Measurements from ENCODE around the gene NUCB2.
A peak's percentile ranks its signal among the peaks of the same experiment; 100 is the strongest.

NUCB2 gene

DNA sequence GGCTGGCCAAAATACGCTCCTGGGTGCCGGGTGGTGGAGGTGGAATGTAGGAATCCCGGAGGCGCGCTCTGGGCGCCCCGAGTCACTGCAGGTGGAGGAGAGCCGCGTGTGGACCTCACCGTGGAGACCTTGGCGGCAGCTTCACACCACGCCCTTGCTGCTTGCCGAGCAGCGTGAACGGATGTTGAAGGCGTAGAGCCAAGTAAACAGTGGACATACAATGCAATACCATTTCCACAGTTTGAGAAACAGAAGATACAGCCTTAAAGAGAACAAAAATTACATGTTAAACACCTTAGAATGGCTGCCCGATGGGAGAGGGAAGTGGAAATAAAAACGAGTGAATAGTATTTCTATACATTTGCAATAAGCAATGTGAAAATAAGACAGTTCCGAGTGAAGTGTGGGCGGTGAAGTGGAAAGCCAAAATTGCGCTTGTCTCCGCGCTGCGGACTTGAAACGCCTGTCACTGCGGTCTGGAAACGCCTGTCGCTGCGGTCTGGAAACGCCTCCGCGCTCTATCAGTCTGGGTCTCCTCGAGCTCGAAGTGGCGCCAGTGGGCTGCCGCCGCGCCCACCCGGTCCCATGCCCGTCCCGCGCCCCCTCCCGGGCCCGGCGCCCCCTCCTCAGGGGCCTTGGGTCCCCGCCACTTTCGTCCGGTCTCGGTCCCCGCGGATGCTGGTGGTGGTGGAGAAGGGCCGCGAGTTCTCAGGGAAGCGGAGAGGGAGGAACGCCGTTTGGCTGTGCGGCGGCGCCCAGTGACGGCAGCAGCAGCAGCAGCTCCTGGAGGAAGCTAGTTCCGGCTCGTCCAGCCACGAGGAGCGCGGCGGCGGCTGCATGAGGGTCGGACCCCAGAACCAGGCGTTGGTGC lies 76.6 kb downstream of the NUCB2 start:
- H3K9ac ChIP-seq (ENCODE audit: low read length in 5 of 5) = peak overlapping the region in 4 of 5 donors; percentile 33 to 71 (median 60)
- H3K9me3 ChIP-seq (ENCODE audit: control insufficient read depth in 5 of 5, low read length in 5 of 5) = no peaks in the 10 kb centered on the region
- no peak overlapping the region for H3K27ac ChIP-seq (ENCODE audit: low read depth, low read length)
- H3K4me1 ChIP-seq (ENCODE audit: control insufficient read depth in 5 of 5, insufficient read depth in 5 of 5, low read length in 5 of 5) = peaks cover 3 to 30% (median 27%) of the 10 kb centered on the region in 5 donors
- H3K4me3 ChIP-seq (ENCODE audit: low read depth in 1 of 5, low read length in 5 of 5) = peak overlapping the region; percentile 73 to 88 (median 73)
- no peaks in the 10 kb centered on the region for H3K36me3 ChIP-seq (ENCODE audit: control insufficient read depth in 5 of 5, insufficient read depth in 5 of 5, low read length in 5 of 5)
- H3K27me3 ChIP-seq (ENCODE audit: control insufficient read depth in 5 of 5, insufficient read depth in 4 of 5, low read length in 5 of 5) = peaks cover 0 to 3% (median 0%) of the 10 kb centered on the region in 5 donors

- Histone ChIP-seq H3K4me3 (ENCODE audit: low read depth in 1 of 5, low read length in 5 of 5) (peak overlapping the region; percentile 42 to 77 (median 73)), H3K9me3 (ENCODE audit: control insufficient read depth in 5 of 5, low read length in 5 of 5) (no peaks in the 10 kb centered on the region), H3K27ac (ENCODE audit: low read depth, low read length) (no peak overlapping the region), H3K27me3 (ENCODE audit: control insufficient read depth in 5 of 5, insufficient read depth in 4 of 5, low read length in 5 of 5) (peaks cover 0 to 3% (median 0%) of the 10 kb centered on the region in 5 donors), H3K4me1 (ENCODE audit: control insufficient read depth in 5 of 5, insufficient read depth in 5 of 5, low read length in 5 of 5) (peaks cover 3 to 30% (median 27%) of the 10 kb centered on the region in 5 donors), H3K36me3 (ENCODE audit: control insufficient read depth in 5 of 5, insufficient read depth in 5 of 5, low read length in 5 of 5) (no peaks in the 10 kb centered on the region), H3K9ac (ENCODE audit: low read length in 5 of 5) (peak overlapping the region in 4 of 5 donors; percentile 33 to 71 (median 60))
Measured at GRCh38 chr11:17353821-17354600, 77.5 kb downstream of the NUCB2 start.

GRCh38 chr11:17354601-17354991 lies 78.1 kb downstream of the NUCB2 start:
- Histone ChIP-seq H3K4me1 (ENCODE audit: control insufficient read depth in 5 of 5, insufficient read depth in 5 of 5, low read length in 5 of 5) (peaks cover 3 to 30% (median 27%) of the 10 kb centered on the region in 5 donors), H3K27ac (ENCODE audit: low read depth, low read length) (no peak overlapping the region), H3K36me3 (ENCODE audit: control insufficient read depth in 5 of 5, insufficient read depth in 5 of 5, low read length in 5 of 5) (no peaks in the 10 kb centered on the region), H3K9me3 (ENCODE audit: control insufficient read depth in 5 of 5, low read length in 5 of 5) (no peaks in the 10 kb centered on the region), H3K4me3 (ENCODE audit: low read depth in 1 of 5, low read length in 5 of 5) (no peak overlapping the region), H3K9ac (ENCODE audit: low read length in 5 of 5) (no peak overlapping the region), H3K27me3 (ENCODE audit: control insufficient read depth in 5 of 5, insufficient read depth in 4 of 5, low read length in 5 of 5) (peaks cover 0 to 3% (median 0%) of the 10 kb centered on the region in 5 donors)

DNA sequence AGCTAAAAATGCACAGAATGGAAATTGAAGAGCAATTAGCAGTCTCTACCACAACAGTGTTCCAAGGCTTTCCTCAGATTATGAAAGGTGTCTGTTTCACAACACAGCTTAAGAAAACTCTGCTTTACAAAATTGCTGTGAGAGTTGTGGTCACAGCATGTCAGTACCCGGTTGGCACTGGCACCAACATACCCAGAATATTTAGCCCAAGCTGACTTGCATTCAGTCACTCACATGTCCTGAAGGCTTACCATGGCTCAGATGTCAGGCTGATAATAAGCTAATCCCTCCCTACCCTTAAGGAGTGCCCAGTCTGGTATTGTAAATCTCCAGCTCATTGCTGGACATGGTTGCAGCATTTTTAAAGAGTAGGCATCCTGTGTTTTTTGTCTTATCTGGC lies 90.0 kb downstream of the NUCB2 start:
- Histone ChIP-seq H3K4me1 (ENCODE audit: control insufficient read depth in 5 of 5, insufficient read depth in 5 of 5, low read length in 5 of 5) (no peaks in the 10 kb centered on the region), H3K9ac (ENCODE audit: low read length in 5 of 5) (no peak overlapping the region), H3K9me3 (ENCODE audit: control insufficient read depth in 5 of 5, low read length in 5 of 5) (peaks cover 15 to 39% (median 34%) of the 10 kb centered on the region in 5 donors), H3K27ac (ENCODE audit: low read depth, low read length) (no peak overlapping the region), H3K27me3 (ENCODE audit: control insufficient read depth in 5 of 5, insufficient read depth in 4 of 5, low read length in 5 of 5) (no peaks in the 10 kb centered on the region), H3K4me3 (ENCODE audit: low read depth in 1 of 5, low read length in 5 of 5) (no peak overlapping the region), H3K36me3 (ENCODE audit: control insufficient read depth in 5 of 5, insufficient read depth in 5 of 5, low read length in 5 of 5) (peaks cover 0 to 8% (median 0%) of the 10 kb centered on the region in 5 donors)

DNA sequence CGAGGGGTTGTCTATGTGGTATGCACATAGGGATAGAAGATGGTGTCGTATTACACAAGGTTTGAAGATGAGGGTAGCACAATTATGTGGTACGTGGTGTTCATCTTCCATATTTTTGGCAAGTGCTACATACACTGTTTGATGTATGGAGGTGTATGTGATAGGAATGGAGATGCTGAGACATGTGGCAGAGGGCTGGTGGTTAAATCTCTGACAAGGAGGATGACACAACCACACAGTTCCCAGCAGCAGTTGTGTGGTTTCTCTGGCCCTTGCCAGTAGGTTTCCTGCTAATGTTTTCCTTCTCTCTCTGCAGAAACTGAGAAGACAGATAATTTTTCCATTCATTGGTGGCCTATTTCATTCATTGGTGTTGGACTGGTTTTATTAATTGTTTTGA lies 92.0 kb downstream of the NUCB2 start:
- Histone ChIP-seq H3K27ac (ENCODE audit: low read depth, low read length) (no peak overlapping the region), H3K36me3 (ENCODE audit: control insufficient read depth in 5 of 5, insufficient read depth in 5 of 5, low read length in 5 of 5) (peaks cover 0 to 8% (median 2%) of the 10 kb centered on the region in 5 donors), H3K4me3 (ENCODE audit: low read depth in 1 of 5, low read length in 5 of 5) (peak overlapping the region in 2 of 5 donors; percentile 14 to 17), H3K27me3 (ENCODE audit: control insufficient read depth in 5 of 5, insufficient read depth in 4 of 5, low read length in 5 of 5) (no peaks in the 10 kb centered on the region), H3K9me3 (ENCODE audit: control insufficient read depth in 5 of 5, low read length in 5 of 5) (peaks cover 32 to 59% (median 54%) of the 10 kb centered on the region in 5 donors), H3K4me1 (ENCODE audit: control insufficient read depth in 5 of 5, insufficient read depth in 5 of 5, low read length in 5 of 5) (no peaks in the 10 kb centered on the region), H3K9ac (ENCODE audit: low read length in 5 of 5) (no peak overlapping the region)

DNA sequence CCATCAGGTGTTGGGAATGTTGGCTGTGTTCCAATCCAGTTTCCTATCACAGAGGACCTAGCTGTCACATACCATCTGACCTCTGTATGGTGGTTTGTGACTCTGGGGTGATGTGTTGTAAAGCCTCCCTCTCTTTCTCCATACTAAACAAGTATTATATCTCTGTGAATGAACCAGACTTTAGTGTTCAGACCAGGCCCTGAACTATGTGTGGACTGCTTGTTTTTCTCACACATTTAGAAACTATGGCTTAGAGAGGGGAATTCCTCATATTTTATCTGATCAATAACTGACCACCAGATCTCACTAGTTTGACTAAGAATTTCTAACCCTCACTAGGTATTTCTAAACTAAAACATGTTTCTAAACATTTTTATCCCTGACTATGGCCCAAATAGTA lies 92.6 kb downstream of the NUCB2 start:
- Histone ChIP-seq H3K36me3 (ENCODE audit: control insufficient read depth in 5 of 5, insufficient read depth in 5 of 5, low read length in 5 of 5) (peaks cover 0 to 8% (median 2%) of the 10 kb centered on the region in 5 donors), H3K9me3 (ENCODE audit: control insufficient read depth in 5 of 5, low read length in 5 of 5) (peaks cover 32 to 65% (median 60%) of the 10 kb centered on the region in 5 donors)

GRCh38 chr11:17369684-17370243 lies 93.2 kb downstream of the NUCB2 start:
- H3K4me1 ChIP-seq (ENCODE audit: control insufficient read depth in 5 of 5, insufficient read depth in 5 of 5, low read length in 5 of 5) = no peaks in the 10 kb centered on the region
- peak overlapping the region in 2 of 5 donors; percentile 11 to 33 for H3K4me3 ChIP-seq (ENCODE audit: low read depth in 1 of 5, low read length in 5 of 5)
- no peaks in the 10 kb centered on the region for H3K27me3 ChIP-seq (ENCODE audit: control insufficient read depth in 5 of 5, insufficient read depth in 4 of 5, low read length in 5 of 5)
- peaks cover 0 to 8% (median 2%) of the 10 kb centered on the region in 5 donors for H3K36me3 ChIP-seq (ENCODE audit: control insufficient read depth in 5 of 5, insufficient read depth in 5 of 5, low read length in 5 of 5)
- peaks cover 32 to 70% (median 61%) of the 10 kb centered on the region in 5 donors for H3K9me3 ChIP-seq (ENCODE audit: control insufficient read depth in 5 of 5, low read length in 5 of 5)
- no peak overlapping the region for H3K9ac ChIP-seq (ENCODE audit: low read length in 5 of 5)
- H3K27ac ChIP-seq (ENCODE audit: low read depth, low read length) = no peak overlapping the region

More for the DNA sequence above, 92.6 kb downstream of the NUCB2 start:
- Histone ChIP-seq H3K9ac (ENCODE audit: low read length in 5 of 5) (no peak overlapping the region), H3K4me1 (ENCODE audit: control insufficient read depth in 5 of 5, insufficient read depth in 5 of 5, low read length in 5 of 5) (no peaks in the 10 kb centered on the region), H3K4me3 (ENCODE audit: low read depth in 1 of 5, low read length in 5 of 5) (no peak overlapping the region), H3K27me3 (ENCODE audit: control insufficient read depth in 5 of 5, insufficient read depth in 4 of 5, low read length in 5 of 5) (no peaks in the 10 kb centered on the region), H3K27ac (ENCODE audit: low read depth, low read length) (no peak overlapping the region)

GRCh38 chr11:17371614-17372013 lies 95.1 kb downstream of the NUCB2 start:
- H3K27me3 ChIP-seq (ENCODE audit: control insufficient read depth in 5 of 5, insufficient read depth in 4 of 5, low read length in 5 of 5) = no peaks in the 10 kb centered on the region
- H3K9ac ChIP-seq (ENCODE audit: low read length in 5 of 5) = no peak overlapping the region
- peak overlapping the region in 4 of 5 donors; percentile 9 to 43 (median 26) for H3K4me3 ChIP-seq (ENCODE audit: low read depth in 1 of 5, low read length in 5 of 5)
- no peaks in the 10 kb centered on the region for H3K4me1 ChIP-seq (ENCODE audit: control insufficient read depth in 5 of 5, insufficient read depth in 5 of 5, low read length in 5 of 5)
- peaks cover 32 to 82% (median 77%) of the 10 kb centered on the region in 5 donors for H3K9me3 ChIP-seq (ENCODE audit: control insufficient read depth in 5 of 5, low read length in 5 of 5)
- no peak overlapping the region for H3K27ac ChIP-seq (ENCODE audit: low read depth, low read length)
- peaks cover 0 to 8% (median 2%) of the 10 kb centered on the region in 5 donors for H3K36me3 ChIP-seq (ENCODE audit: control insufficient read depth in 5 of 5, insufficient read depth in 5 of 5, low read length in 5 of 5)

GRCh38 chr11:17375547-17375946 lies 99.0 kb downstream of the NUCB2 start:
- peaks cover 0 to 4% (median 0%) of the 10 kb centered on the region in 5 donors for H3K36me3 ChIP-seq (ENCODE audit: control insufficient read depth in 5 of 5, insufficient read depth in 5 of 5, low read length in 5 of 5)
- H3K9ac ChIP-seq (ENCODE audit: low read length in 5 of 5) = no peak overlapping the region
- H3K27ac ChIP-seq (ENCODE audit: low read depth, low read length) = no peak overlapping the region
- H3K9me3 ChIP-seq (ENCODE audit: control insufficient read depth in 5 of 5, low read length in 5 of 5) = peaks cover 24 to 66% (median 55%) of the 10 kb centered on the region in 5 donors
- no peak overlapping the region for H3K4me3 ChIP-seq (ENCODE audit: low read depth in 1 of 5, low read length in 5 of 5)
- H3K27me3 ChIP-seq (ENCODE audit: control insufficient read depth in 5 of 5, insufficient read depth in 4 of 5, low read length in 5 of 5) = no peaks in the 10 kb centered on the region
- H3K4me1 ChIP-seq (ENCODE audit: control insufficient read depth in 5 of 5, insufficient read depth in 5 of 5, low read length in 5 of 5) = no peaks in the 10 kb centered on the region

Data from subcutaneous abdominal adipose tissue (tissue), 5 donors.